H1 (cell line): ENCODE results near the gene HELZ2.

Experiments
- BRCA1 ChIP-seq: IDR thresholded peaks from 2 replicates; pipeline ENCODE4 v1.6.1; 2012; ENCODE audit warnings: low read depth, low read length, improper control_type of control experiment
- TF ChIP-seq, protein P1 (sequence below), 3 experiments: IDR thresholded peaks; 1 replicate in 2 of 3; 2 replicates in 1 of 3; pipeline versions ENCODE4 v1.5.1 to v1.6.1; 2011; ENCODE audit warnings: low read length in 3 of 3, mild to moderate bottlenecking in 3 of 3, inconsistent platforms in 2 of 3, low read depth in 1 of 3, moderate library complexity in 1 of 3; ENCODE audit not compliant: insufficient read depth in 1 of 3; ENCODE audit errors: control extremely low read depth in 1 of 3

DNA sequence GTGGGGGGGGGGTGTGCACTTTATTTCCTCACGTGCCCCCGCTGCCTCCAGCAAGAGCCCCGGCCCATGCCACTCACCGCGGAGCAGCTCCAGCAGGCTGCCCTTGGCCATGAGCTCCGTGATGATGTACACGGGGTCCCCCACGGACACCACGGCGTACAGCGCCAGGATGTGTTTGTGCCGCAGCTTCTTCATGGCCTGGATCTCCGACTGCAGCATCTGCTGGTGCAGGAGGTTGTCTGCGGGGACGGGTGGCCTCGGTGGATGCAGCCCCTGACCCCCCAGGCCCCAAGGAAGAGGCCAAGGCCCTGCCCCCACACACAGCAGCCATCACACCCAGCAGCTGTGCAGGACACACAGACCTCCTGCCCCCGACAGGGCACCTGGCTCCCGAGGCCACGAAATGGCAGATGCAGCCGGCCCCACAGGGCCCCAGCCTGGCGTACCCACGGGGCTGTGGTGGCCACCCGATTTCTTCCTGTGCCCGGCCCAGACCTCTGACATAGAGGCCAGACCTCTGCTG, 41.5 kb downstream of the HELZ2 start:
- TF ChIP-seq BRCA1 = no peak
- TF ChIP-seq, protein P1, sequence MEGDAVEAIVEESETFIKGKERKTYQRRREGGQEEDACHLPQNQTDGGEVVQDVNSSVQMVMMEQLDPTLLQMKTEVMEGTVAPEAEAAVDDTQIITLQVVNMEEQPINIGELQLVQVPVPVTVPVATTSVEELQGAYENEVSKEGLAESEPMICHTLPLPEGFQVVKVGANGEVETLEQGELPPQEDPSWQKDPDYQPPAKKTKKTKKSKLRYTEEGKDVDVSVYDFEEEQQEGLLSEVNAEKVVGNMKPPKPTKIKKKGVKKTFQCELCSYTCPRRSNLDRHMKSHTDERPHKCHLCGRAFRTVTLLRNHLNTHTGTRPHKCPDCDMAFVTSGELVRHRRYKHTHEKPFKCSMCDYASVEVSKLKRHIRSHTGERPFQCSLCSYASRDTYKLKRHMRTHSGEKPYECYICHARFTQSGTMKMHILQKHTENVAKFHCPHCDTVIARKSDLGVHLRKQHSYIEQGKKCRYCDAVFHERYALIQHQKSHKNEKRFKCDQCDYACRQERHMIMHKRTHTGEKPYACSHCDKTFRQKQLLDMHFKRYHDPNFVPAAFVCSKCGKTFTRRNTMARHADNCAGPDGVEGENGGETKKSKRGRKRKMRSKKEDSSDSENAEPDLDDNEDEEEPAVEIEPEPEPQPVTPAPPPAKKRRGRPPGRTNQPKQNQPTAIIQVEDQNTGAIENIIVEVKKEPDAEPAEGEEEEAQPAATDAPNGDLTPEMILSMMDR (IDR thresholded peaks at IDR 0.05; ENCODE audit: control extremely low read depth in 1 of 3, insufficient read depth in 1 of 3, low read depth in 1 of 3, low read length in 3 of 3) = no peak
